ENCODE data around the gene RALGAPA2. TPM values are rescaled to one million over a fixed set of nuclear protein-coding genes. Genes with fewer than 3 reads are reported as not detected.

The RALGAPA2 gene
- total and polyA plus RNA-seq, 2 experiments from 2014 or later, result 14.5 to 35.5 TPM

DNA sequence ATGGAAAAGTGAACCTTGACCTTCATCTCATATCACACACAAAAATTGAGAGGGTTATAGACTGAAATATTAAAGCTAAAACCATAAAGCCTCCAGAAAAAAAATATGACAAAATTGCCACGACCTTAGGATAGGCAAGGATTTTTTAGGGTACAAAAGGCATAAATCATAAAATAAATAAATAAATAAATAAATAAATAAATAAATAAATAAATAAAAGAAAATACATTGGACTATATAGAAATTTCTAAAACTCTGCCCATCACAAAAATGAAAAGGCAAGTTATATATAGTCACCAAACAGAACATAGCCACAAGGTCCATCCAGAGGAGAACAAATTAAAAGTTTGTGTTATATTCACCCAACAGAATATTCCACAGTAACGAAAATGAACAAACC, 235.9 kb downstream of the RALGAPA2 start:
- Histone ChIP-seq H3K36me3 (no peaks in the 10 kb centered on the region), H3K9me3 (ENCODE audit: low read depth) (no peaks in the 10 kb centered on the region), H3K27ac (no peak overlapping the region), H3K4me3 (no peak overlapping the region), H3K4me1 (ENCODE audit: low read depth) (no peaks in the 10 kb centered on the region), H3K27me3 (no peaks in the 10 kb centered on the region)
- no peak for DNase-seq (ENCODE audit: low read depth in 1 of 2, low spot score in 1 of 2)
- no peak for TF ChIP-seq CTCF (IDR thresholded peaks at IDR 0.05; ENCODE audit: low read depth, low read length)

GRCh38 chr20:20473657-20474056, 238.8 kb downstream of the RALGAPA2 start:
- no peaks in the 10 kb centered on the region for H3K27me3 ChIP-seq
- H3K27ac ChIP-seq, result no peak overlapping the region
- H3K9me3 ChIP-seq (ENCODE audit: low read depth), result no peaks in the 10 kb centered on the region
- no peak overlapping the region for H3K4me3 ChIP-seq
- no peaks in the 10 kb centered on the region for H3K36me3 ChIP-seq
- H3K4me1 ChIP-seq (ENCODE audit: low read depth), result no peaks in the 10 kb centered on the region
- TF ChIP-seq CTCF (IDR thresholded peaks at IDR 0.05; ENCODE audit: low read depth, low read length), result no peak
- DNase-seq (ENCODE audit: low read depth in 1 of 2, low spot score in 1 of 2), result no peak

DNA sequence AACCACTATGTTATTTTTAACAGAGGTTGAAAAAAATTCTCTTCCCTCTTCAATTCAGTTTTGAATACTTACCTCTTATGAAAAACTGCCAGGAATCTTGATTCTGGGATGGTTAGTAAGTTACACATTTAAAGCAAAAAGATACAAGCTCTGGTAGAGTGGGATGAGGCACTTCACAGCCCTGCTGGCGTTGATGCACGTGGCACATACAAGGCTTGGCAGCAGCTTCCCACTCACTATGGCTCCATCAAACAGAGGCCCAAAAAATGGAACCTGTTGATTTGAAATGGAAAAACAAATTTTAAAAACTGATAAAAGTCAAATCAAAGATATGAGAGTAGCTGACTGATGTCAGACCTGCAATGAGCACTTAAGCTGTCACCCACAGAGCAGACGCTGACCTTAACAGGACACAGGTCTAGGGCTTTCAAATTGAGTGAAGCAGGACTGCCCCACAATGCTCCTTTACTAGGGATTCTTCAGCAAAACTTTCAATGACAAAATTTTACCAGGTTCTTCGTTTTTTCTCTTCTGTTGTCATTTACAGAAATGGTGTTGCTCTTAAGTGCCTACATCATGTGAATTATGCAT, 239.7 kb downstream of the RALGAPA2 start:
- Histone ChIP-seq H3K9me3 (ENCODE audit: low read depth) (no peaks in the 10 kb centered on the region), H3K27ac (no peak overlapping the region), H3K4me1 (ENCODE audit: low read depth) (no peaks in the 10 kb centered on the region), H3K36me3 (no peaks in the 10 kb centered on the region), H3K4me3 (no peak overlapping the region), H3K27me3 (no peaks in the 10 kb centered on the region)
- peak in 1 of 2 donors; percentile 24 for DNase-seq (ENCODE audit: low read depth in 1 of 2, low spot score in 1 of 2)
- no peak for TF ChIP-seq CTCF (IDR thresholded peaks at IDR 0.05; ENCODE audit: low read depth, low read length)

DNA sequence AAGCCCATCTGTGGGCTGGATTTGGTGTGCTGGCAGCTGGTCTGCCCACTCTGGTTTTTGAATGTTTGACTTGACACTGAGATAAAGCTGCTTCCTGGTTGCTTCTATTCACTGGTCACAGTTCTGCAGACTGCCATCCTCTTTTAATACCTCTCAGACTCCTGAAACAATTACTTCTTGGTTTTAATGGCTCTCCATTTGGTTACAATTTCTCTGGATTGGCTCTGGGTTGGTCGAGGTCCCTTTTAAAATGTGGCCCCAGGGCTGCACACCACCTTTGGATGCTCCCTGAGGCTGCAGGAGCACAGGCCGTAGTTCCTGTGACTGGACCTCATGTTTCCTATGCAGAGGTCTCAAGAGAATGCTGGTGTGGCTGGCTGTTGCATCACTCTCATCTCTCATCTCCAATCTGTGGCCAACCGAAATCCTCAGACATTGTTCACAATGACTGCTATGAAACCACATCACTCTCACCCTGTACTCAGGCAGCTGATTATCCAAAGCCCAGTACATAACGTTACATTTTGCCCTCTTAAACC, 246.0 kb downstream of the RALGAPA2 start:
- Histone ChIP-seq H3K4me3 (no peak overlapping the region), H3K4me1 (ENCODE audit: low read depth) (no peaks in the 10 kb centered on the region), H3K27ac (no peak overlapping the region), H3K27me3 (no peaks in the 10 kb centered on the region), H3K9me3 (ENCODE audit: low read depth) (no peaks in the 10 kb centered on the region), H3K36me3 (no peaks in the 10 kb centered on the region)
- TF ChIP-seq CTCF (IDR thresholded peaks at IDR 0.05; ENCODE audit: low read depth, low read length), result no peak
- DNase-seq (ENCODE audit: low read depth in 1 of 2, low spot score in 1 of 2), result peak in 1 of 2 donors; percentile 92

DNA sequence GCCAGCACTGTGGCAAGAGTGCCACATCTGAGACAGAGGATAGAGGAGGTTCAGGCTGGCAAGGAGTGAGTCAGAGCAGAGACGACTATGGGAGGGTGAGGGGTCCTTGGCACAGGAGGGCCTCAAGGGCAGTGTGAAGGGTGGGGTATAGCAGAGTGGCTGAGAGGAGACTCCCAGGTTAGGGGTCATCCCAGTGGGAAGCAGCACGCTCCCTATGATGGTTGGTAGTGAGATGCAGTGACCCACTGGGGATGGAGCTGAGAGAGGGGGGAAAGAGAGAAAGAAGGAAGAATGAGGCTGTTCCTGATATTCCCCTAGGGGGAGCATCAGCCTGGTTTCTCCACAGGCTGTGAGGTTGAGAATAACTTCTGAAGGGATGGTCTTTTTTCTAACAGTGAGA, 247.2 kb downstream of the RALGAPA2 start:
- DNase-seq (ENCODE audit: low read depth in 1 of 2, low spot score in 1 of 2), result peak in 1 of 2 donors; percentile 25
- Histone ChIP-seq H3K27me3 (no peaks in the 10 kb centered on the region), H3K4me3 (no peak overlapping the region), H3K4me1 (ENCODE audit: low read depth) (no peaks in the 10 kb centered on the region), H3K9me3 (ENCODE audit: low read depth) (no peaks in the 10 kb centered on the region), H3K36me3 (no peaks in the 10 kb centered on the region), H3K27ac (no peak overlapping the region)
- TF ChIP-seq CTCF (IDR thresholded peaks at IDR 0.05; ENCODE audit: low read depth, low read length), result peak; percentile 44
